Measurements from ENCODE around the gene COTL1.
"Not testable (repeated sequence)": the region's sequence is repeated elsewhere in the genome, so short reads cannot be mapped to it uniquely, and the experiment has no call there.

COTL1 gene

GRCh38 chr16:84532855-84533486 is 84.9 kb downstream of the COTL1 start:
- Mint-ChIP-seq H3K36me3 (ENCODE audit: low read depth) (no peaks in the 10 kb centered on the region), H3K27ac (peak overlapping the region; percentile 50), H3K4me3 (no peak overlapping the region), H3K9me3 (peaks cover 16% of the 10 kb centered on the region), H3K27me3 (peaks cover 21% of the 10 kb centered on the region), H3K4me1 (ENCODE audit: low read depth) (peaks cover 54% of the 10 kb centered on the region)
- intact Hi-C loops (cut with micrococcal nuclease) = no loop called here

DNA sequence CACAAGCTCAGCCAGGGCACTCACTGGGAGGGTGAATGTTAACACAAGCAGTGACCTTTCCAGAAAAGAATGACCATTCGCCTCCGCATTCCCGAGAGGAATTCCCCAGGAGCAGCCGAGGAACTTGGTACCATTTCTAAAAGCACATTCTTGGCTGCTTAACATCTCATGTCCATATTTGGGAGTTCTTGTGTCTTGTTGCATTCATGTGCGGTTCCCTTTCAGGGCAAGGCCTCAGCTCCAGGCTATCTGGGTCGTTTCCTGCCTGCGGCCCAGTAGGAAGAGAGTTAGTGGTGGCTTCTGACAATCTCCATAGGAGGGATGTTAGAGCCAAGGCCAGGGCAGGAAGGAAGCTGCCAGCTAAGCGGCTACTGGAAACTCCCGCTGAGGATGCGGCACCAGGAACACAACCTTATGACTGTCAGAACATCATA is 85.6 kb downstream of the COTL1 start:
- Mint-ChIP-seq H3K4me3 (no peak overlapping the region), H3K4me1 (ENCODE audit: low read depth) (peaks cover 61% of the 10 kb centered on the region), H3K36me3 (ENCODE audit: low read depth) (no peaks in the 10 kb centered on the region), H3K27me3 (peaks cover 21% of the 10 kb centered on the region), H3K9me3 (peaks cover 16% of the 10 kb centered on the region), H3K27ac (peak overlapping the region; percentile 50)
- intact Hi-C loops (cut with micrococcal nuclease) = no loop called here

DNA sequence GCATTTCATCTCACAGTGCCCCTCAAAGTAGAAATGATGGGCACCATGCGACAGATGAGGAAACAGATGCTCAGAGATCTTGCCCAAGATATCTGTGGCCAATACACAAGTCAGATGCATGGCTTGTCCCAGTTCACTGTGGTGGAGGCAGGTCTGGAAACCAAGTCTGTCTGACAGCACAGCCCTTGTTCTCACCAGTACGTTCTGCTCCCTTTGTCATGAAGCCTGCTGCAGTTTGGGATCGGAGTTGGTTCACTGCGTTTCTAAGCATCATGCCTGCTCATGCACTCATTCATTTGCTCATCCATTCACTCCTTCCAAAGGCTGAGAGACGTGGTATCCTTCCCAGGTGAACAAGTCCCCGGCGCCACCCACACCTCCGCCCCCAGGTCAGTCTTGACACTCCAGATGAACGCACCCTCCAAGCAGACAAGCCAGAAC is 86.2 kb downstream of the COTL1 start:
- Mint-ChIP-seq H3K27me3 (peaks cover 22% of the 10 kb centered on the region), H3K4me1 (ENCODE audit: low read depth) (peaks cover 67% of the 10 kb centered on the region), H3K36me3 (ENCODE audit: low read depth) (no peaks in the 10 kb centered on the region), H3K9me3 (peaks cover 16% of the 10 kb centered on the region), H3K27ac (no peak overlapping the region), H3K4me3 (no peak overlapping the region)
- intact Hi-C loops (cut with micrococcal nuclease) = no loop called here

DNA sequence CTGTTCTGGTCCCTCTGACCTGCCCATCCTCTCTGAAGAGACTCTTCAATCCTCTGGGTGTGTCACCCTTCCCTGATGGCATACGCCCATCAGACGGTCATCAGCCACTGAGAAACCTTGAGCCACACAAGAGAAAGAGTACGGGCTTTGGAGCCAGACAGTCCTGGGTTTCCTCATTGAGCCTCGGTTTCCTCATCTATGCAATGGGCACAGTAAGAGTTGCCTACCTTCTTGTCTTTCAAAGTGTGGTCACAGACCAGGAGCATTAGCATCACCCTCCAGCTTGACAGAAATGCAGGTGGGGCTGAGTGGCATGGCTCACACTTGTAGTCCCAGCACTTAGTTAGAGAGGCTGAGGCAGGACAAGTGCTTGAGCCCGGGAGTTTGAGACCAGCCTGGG is 87.3 kb downstream of the COTL1 start:
- no peaks in the 10 kb centered on the region for H3K36me3 Mint-ChIP-seq (ENCODE audit: low read depth)
- H3K27ac Mint-ChIP-seq = no peak overlapping the region
- intact Hi-C loops (cut with micrococcal nuclease) = no loop called here
- H3K27me3 Mint-ChIP-seq = peaks cover 26% of the 10 kb centered on the region
- H3K9me3 Mint-ChIP-seq = peaks cover 8% of the 10 kb centered on the region
- H3K4me3 Mint-ChIP-seq = no peak overlapping the region
- H3K4me1 Mint-ChIP-seq (ENCODE audit: low read depth) = peaks cover 68% of the 10 kb centered on the region

- Mint-ChIP-seq H3K9me3 (peaks cover 8% of the 10 kb centered on the region), H3K27ac (no peak overlapping the region), H3K36me3 (ENCODE audit: low read depth) (no peaks in the 10 kb centered on the region), H3K4me1 (ENCODE audit: low read depth) (peaks cover 65% of the 10 kb centered on the region), H3K27me3 (peaks cover 26% of the 10 kb centered on the region), H3K4me3 (no peak overlapping the region)
- intact Hi-C loops (cut with micrococcal nuclease) = no loop called here
Measured at GRCh38 chr16:84529607-84530006, 88.3 kb downstream of the COTL1 start.

DNA sequence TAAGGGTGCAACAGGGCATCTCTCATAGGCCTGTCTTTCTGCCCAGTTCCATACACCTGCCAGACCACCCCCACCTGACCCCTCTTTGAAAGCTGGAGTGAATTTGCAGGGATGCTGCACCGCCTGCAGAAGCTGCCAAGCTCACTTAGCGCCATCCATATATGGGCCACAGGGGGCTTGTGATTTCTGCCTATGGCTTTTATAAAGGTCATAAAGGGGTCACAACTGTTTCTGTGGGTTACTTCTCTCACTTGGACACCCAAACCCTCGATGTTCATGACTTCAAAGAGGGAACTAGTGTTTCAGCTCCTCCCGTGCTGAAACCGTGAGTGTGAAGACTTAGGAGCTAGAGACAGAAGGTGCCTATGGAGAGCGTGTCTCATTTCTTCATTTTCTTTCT is 89.6 kb downstream of the COTL1 start:
- peak overlapping the region; percentile 27 for H3K27ac Mint-ChIP-seq
- intact Hi-C loops (cut with micrococcal nuclease) = no loop called here
- H3K27me3 Mint-ChIP-seq = peaks cover 26% of the 10 kb centered on the region
- H3K4me3 Mint-ChIP-seq = no peak overlapping the region
- peaks cover 62% of the 10 kb centered on the region for H3K4me1 Mint-ChIP-seq (ENCODE audit: low read depth)
- peaks cover 8% of the 10 kb centered on the region for H3K9me3 Mint-ChIP-seq
- H3K36me3 Mint-ChIP-seq (ENCODE audit: low read depth) = no peaks in the 10 kb centered on the region

GRCh38 chr16:84527532-84528269 is 90.2 kb downstream of the COTL1 start:
- intact Hi-C loops (cut with micrococcal nuclease) = no loop called here
- Mint-ChIP-seq H3K4me3 (no peak overlapping the region), H3K9me3 (peaks cover 8% of the 10 kb centered on the region), H3K27ac (peak overlapping the region; percentile 30), H3K27me3 (peaks cover 31% of the 10 kb centered on the region), H3K4me1 (ENCODE audit: low read depth) (peaks cover 58% of the 10 kb centered on the region), H3K36me3 (ENCODE audit: low read depth) (no peaks in the 10 kb centered on the region)

DNA sequence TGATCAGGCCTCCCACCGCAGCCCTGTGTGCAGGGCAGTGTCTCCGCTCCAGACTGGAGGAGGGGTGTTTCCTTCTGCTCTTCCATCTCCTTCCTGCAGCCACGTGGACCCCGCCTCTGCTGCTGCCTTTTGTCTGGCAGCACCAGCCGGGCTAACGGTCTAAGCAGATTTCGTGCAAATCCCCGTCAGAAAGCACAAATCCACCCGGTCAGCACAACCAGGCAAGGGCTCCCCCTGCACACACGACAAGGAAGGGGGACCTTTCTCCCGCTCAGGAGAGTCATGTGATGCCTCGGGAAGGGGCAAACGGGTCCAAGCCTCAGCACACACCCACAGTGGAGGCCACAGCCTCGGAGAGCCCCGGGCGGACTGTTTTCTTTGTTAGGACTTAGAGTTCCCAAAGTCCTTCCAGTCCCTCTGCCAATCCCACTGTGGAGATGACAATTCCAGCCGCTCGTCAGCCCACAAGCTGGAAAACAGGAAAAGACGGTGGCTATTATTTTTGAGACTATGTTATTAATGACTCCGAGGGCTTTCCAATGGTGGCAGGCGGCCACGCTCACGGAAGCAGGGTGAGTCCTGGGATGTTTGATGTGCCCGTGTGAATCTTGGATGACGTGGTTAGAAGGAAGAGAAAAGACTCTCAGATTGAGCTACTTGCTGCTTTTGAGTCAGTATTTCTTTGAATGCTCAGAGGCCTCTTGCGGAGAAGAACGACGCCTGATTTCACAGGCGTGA is 90.9 kb downstream of the COTL1 start:
- H3K4me3 Mint-ChIP-seq = no peak overlapping the region
- intact Hi-C loops (cut with micrococcal nuclease) = no loop called here
- H3K4me1 Mint-ChIP-seq (ENCODE audit: low read depth) = peaks cover 50% of the 10 kb centered on the region
- peaks cover 8% of the 10 kb centered on the region for H3K9me3 Mint-ChIP-seq
- peak overlapping the region; percentile 30 for H3K27ac Mint-ChIP-seq
- peaks cover 29% of the 10 kb centered on the region for H3K27me3 Mint-ChIP-seq
- H3K36me3 Mint-ChIP-seq (ENCODE audit: low read depth) = no peaks in the 10 kb centered on the region

GRCh38 chr16:84524941-84525581 is 92.8 kb downstream of the COTL1 start:
- H3K27me3 Mint-ChIP-seq = peaks cover 20% of the 10 kb centered on the region
- H3K36me3 Mint-ChIP-seq (ENCODE audit: low read depth); H3K9me3 Mint-ChIP-seq; intact Hi-C loops (cut with micrococcal nuclease); H3K4me3 Mint-ChIP-seq: not testable (repeated sequence)
- peak overlapping the region; percentile 51 for H3K27ac Mint-ChIP-seq
- peaks cover 40% of the 10 kb centered on the region for H3K4me1 Mint-ChIP-seq (ENCODE audit: low read depth)

GRCh38 chr16:84524346-84524920 is 93.4 kb downstream of the COTL1 start:
- intact Hi-C loops (cut with micrococcal nuclease) = no loop called here
- H3K4me1 Mint-ChIP-seq (ENCODE audit: low read depth) = peaks cover 44% of the 10 kb centered on the region
- peak overlapping the region; percentile 51 for H3K27ac Mint-ChIP-seq
- H3K9me3 Mint-ChIP-seq = peaks cover 5% of the 10 kb centered on the region
- H3K4me3 Mint-ChIP-seq = no peak overlapping the region
- H3K27me3 Mint-ChIP-seq = peaks cover 22% of the 10 kb centered on the region
- H3K36me3 Mint-ChIP-seq (ENCODE audit: low read depth) = no peaks in the 10 kb centered on the region

- Mint-ChIP-seq H3K27ac (no peak overlapping the region), H3K27me3 (peaks cover 16% of the 10 kb centered on the region), H3K36me3 (ENCODE audit: low read depth) (no peaks in the 10 kb centered on the region), H3K4me3 (no peak overlapping the region), H3K4me1 (ENCODE audit: low read depth) (peaks cover 23% of the 10 kb centered on the region), H3K9me3 (no peaks in the 10 kb centered on the region)
- intact Hi-C loops (cut with micrococcal nuclease) = no loop called here
Measured at GRCh38 chr16:84521497-84521770, 96.4 kb downstream of the COTL1 start.

DNA sequence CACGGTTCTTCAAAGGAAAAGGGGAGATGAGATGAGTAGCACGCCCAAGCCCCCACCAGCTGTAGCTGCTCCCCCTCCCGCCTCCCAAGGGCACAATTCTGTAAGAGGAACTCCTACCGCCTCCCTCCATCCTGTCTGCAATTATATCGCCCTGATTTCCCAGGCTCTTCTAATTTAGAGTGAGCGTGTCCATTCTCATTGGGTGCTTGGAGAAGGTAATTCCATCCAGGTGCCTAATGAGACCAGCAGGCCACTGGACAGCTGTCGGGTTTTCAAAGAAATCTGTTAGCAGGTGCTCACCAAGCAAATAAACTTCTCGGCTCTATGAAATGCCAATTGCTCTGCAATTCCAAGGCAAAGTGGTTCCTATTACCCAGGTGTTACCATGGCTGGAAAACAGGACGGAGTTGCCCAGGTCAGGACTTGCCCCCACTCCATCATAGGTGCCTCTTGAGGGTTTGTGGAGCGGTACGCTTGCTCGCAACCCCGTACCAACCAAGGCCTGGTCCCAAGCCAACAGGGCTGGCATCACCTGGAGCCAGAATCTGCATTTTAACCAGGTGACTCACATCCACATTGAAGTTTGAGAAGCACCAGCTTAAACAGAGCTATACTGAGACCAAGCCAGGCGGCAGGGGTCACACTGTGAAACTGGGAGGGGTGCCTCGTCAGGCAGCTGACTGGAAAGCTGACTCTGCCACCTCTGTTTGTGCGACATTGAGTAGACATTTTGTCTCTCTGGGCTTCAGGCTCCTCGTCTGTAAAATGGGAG is 97.0 kb downstream of the COTL1 start:
- Mint-ChIP-seq H3K4me1 (ENCODE audit: low read depth) (peaks cover 24% of the 10 kb centered on the region), H3K27ac (no peak overlapping the region), H3K36me3 (ENCODE audit: low read depth) (no peaks in the 10 kb centered on the region), H3K4me3 (no peak overlapping the region), H3K9me3 (no peaks in the 10 kb centered on the region), H3K27me3 (peaks cover 16% of the 10 kb centered on the region)
- intact Hi-C loops (cut with micrococcal nuclease) = no loop called here

GRCh38 chr16:84519855-84520254 is 98.0 kb downstream of the COTL1 start:
- no peak overlapping the region for H3K27ac Mint-ChIP-seq
- peaks cover 15% of the 10 kb centered on the region for H3K27me3 Mint-ChIP-seq
- no peaks in the 10 kb centered on the region for H3K36me3 Mint-ChIP-seq (ENCODE audit: low read depth)
- peaks cover 24% of the 10 kb centered on the region for H3K4me1 Mint-ChIP-seq (ENCODE audit: low read depth)
- H3K9me3 Mint-ChIP-seq = no peaks in the 10 kb centered on the region
- H3K4me3 Mint-ChIP-seq = no peak overlapping the region
- intact Hi-C loops (cut with micrococcal nuclease) = no loop called here

Measured in dendritic cell treated with granulocyte-macrophage colony-stimulating factor and Interleukin-4, amounts not matched to agents 40 ng/mL and 50 ng/mL, for 4 days (primary cell).